C4-2B (cell line): ENCODE data around the gene P3R3URF.
A peak's percentile ranks its signal among the peaks of the same experiment; 100 is the strongest.

Experiments used
- H3K27ac ChIP-seq: fragments of 450-650 bp; 2 replicates; pipeline ENCODE4 v1.5.1; 2017
- ZFX ChIP-seq: fragments of 450-650 bp; IDR thresholded peaks from 2 replicates; pipeline ENCODE4 v1.6.1; 2017
- TF ChIP-seq, protein P1 (sequence below): fragments of 450-650 bp; conservative IDR thresholded peaks from 2 replicates; pipeline ENCODE4 v1.5.1; 2017; ENCODE audit warnings: mild to moderate bottlenecking

P3R3URF gene

GRCh38 chr1:46137916-46138315, 38.4 kb downstream of the P3R3URF start:
- H3K27ac ChIP-seq: no peak overlapping the region
- TF ChIP-seq, protein P1, sequence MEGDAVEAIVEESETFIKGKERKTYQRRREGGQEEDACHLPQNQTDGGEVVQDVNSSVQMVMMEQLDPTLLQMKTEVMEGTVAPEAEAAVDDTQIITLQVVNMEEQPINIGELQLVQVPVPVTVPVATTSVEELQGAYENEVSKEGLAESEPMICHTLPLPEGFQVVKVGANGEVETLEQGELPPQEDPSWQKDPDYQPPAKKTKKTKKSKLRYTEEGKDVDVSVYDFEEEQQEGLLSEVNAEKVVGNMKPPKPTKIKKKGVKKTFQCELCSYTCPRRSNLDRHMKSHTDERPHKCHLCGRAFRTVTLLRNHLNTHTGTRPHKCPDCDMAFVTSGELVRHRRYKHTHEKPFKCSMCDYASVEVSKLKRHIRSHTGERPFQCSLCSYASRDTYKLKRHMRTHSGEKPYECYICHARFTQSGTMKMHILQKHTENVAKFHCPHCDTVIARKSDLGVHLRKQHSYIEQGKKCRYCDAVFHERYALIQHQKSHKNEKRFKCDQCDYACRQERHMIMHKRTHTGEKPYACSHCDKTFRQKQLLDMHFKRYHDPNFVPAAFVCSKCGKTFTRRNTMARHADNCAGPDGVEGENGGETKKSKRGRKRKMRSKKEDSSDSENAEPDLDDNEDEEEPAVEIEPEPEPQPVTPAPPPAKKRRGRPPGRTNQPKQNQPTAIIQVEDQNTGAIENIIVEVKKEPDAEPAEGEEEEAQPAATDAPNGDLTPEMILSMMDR: no peak

GRCh38 chr1:46136711-46137110, 39.6 kb downstream of the P3R3URF start:
- no peak overlapping the region for H3K27ac ChIP-seq
- TF ChIP-seq, protein P1: no peak
- TF ChIP-seq ZFX: no peak

- H3K27ac ChIP-seq: peak overlapping the region; percentile 99; the same call in 1 of the 2 replicates
- TF ChIP-seq, protein P1: no peak
- TF ChIP-seq ZFX: no peak
These were observed 41.5 kb downstream of the P3R3URF start for GRCh38 chr1:46134660-46135331.

GRCh38 chr1:46133781-46134350, 42.4 kb downstream of the P3R3URF start:
- TF ChIP-seq, protein P1: no peak
- no peak for TF ChIP-seq ZFX
- peak overlapping the region; percentile 99 for H3K27ac ChIP-seq

- TF ChIP-seq, protein P1: no peak
- no peak for TF ChIP-seq ZFX
- H3K27ac ChIP-seq: peak overlapping the region; percentile 99
These were observed 43.1 kb downstream of the P3R3URF start for GRCh38 chr1:46133181-46133658.

DNA sequence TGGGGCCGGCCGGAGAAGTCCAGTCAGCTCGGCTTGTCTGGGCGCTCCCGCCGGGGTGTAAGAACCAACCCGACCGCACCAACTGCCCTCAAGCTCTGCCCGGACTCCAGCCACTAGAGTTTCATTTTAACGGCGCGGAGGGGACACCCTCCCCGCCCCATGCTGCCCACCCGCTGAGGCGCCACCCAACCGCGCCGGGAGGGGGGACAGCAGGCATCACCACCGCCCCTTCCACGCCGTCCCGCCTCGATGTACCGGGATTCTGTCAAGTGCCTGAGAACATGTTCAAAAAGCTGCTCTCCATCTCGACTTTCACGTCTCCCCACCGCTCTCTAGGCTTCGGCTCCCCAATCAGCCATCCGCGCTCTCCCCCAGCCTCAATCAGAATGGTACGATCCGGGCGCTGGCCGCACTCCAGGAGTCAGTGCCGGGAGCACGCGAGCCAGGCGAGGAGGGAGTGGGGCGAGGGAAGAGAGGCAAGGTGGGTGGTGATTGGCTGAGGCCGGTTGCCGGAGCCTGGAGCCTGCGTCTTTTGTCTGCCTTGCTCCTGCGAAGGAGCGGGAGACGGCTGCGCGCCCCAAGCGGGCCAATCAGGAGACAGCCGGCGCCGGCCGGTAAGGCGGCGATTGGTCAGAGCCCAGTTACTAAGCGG, 43.6 kb downstream of the P3R3URF start, which contains the start of gene PIK3R3:
Gene PIK3R3 (minus strand): TSS at position 101 of the 652 bp plus-strand sequence. CDS start 677 bp downstream, outside the sequence.
- TF ChIP-seq ZFX: no peak
- TF ChIP-seq, protein P1: no peak
- H3K27ac ChIP-seq: peak within 1 kb of the TSS; percentile 99
